ENCODE measurements around the gene IDE. TPM values are rescaled to one million over a fixed set of nuclear protein-coding genes. Genes with fewer than 3 reads are reported as not detected.
"Not testable (repeated sequence)": the region's sequence is repeated elsewhere in the genome, so short reads cannot be mapped to it uniquely, and the experiment has no call there.

The IDE gene
- total and polyA plus RNA-seq, 9 of the 15 experiments (the other 6 are each of a cell fraction or from before 2014, with no cell fraction given): 10.2 to 50.6 (median 33.2) TPM

DNA sequence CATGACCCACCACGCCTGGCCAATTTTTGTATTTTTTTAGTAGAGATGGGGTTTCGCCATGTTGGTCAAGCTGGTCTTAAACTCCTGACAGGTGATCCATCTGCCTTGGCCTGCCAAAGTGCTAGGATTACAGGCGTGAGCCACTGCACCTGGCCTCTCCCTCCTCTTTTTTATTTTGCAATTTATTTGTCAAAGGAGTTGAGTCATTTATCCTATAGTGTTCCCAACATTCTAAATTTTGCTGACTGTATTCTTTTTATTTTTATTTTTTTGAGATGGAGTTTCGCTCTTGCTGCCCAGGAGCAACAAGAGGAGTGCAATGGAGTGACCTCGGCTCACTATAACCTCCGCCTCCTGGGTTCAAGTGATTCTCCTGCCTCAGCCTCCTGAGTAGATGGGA is 8.5 kb upstream of the IDE start:
- FAIRE-seq; H4K20me1 ChIP-seq (replicated peaks; ENCODE audit: control insufficient read depth, insufficient read depth, low read length); CTCF ChIA-PET (ENCODE audit: low intra/inter-chr PET ratio); intact Hi-C loops (cut with micrococcal nuclease); H3K36me3 ChIP-seq (ENCODE audit: control insufficient read depth, insufficient read depth, low read length); in situ Hi-C loops (cut with MboI); DNase-seq (ENCODE audit: extremely low read depth in 1 of 4, low spot score in 3 of 4); H3K9me1 ChIP-seq (ENCODE audit: control insufficient read depth, insufficient read depth, low read length); H3K9me3 ChIP-seq (replicated peaks; ENCODE audit: control insufficient read depth, insufficient read depth, low read depth, low read length); H2AFZ ChIP-seq (ENCODE audit: low read depth, low read length); H3K4me2 ChIP-seq (ENCODE audit: insufficient read depth, low read length); H3K9ac ChIP-seq (ENCODE audit: insufficient read depth in 1 of 2, low read depth in 2 of 2, low read length in 2 of 2); H3K4me3 ChIP-seq; ATAC-seq; H3K27me3 ChIP-seq (ENCODE audit: control insufficient read depth in 2 of 2, insufficient read depth in 2 of 2, low read length in 2 of 2); H3K79me2 ChIP-seq (ENCODE audit: control insufficient read depth, insufficient read depth, low read length); H3K4me1 ChIP-seq (replicated peaks in 1 of 2; ENCODE audit: control insufficient read depth in 2 of 2, insufficient read depth in 2 of 2, low read length in 2 of 2); POLR2A ChIA-PET; BruUV-seq (replicated peaks); H3K27ac ChIP-seq (ENCODE audit: extremely low read depth, low read depth, low read length): not testable (repeated sequence)
- TF ChIP-seq MAFG (tag; conservative IDR thresholded peaks at IDR 0.05) (peak; percentile 57), C11orf30 (IDR thresholded peaks at IDR 0.05; ENCODE audit: low read depth) (peak; percentile 71), ZNF316 (IDR thresholded peaks at IDR 0.05) (peak; percentile 88)
- 94% methylated on average over 5 of the region's 6 CpGs for WGBS (ENCODE audit: insufficient coverage, low coverage, missing lambda C conversion rate)

DNA sequence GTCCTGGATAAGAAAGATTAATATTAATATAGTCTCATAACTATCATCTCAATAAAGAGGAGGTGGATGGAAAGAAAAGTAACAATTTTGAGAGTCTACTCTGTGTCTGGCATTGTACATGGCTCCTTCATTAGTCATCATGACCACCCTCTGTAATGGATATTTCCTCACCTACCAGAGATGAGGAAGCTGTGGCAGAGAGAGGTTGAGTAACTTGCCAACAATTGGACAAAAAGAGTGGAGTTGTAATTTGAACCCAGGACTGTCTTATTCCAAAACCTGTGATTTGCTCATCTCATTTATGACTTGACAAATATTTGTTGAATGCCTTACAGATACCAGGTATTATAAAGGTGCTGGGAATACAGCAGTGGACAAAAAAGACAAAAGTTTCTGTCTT is 2.1 kb upstream of the IDE start:
- no peak overlapping the region for H2AFZ ChIP-seq (ENCODE audit: low read depth, low read length)
- no peaks in the 10 kb centered on the region for H3K9me3 ChIP-seq (replicated peaks; ENCODE audit: control insufficient read depth, insufficient read depth, low read depth, low read length)
- H3K27me3 ChIP-seq (ENCODE audit: control insufficient read depth in 2 of 2, insufficient read depth in 2 of 2, low read length in 2 of 2): no peaks in the 10 kb centered on the region
- H3K79me2 ChIP-seq (ENCODE audit: control insufficient read depth, insufficient read depth, low read length): peaks cover 45% of the 10 kb centered on the region
- TF ChIP-seq CEBPB (tag; IDR thresholded peaks at IDR 0.05) (0 out of 2 replicates have a peak, but pooled peaks have one; percentile 36), FOSL1 (tag; conservative IDR thresholded peaks at IDR 0.05) (peak; percentile 42; the same call in 1 of the 2 replicates), RBM25 (IDR thresholded peaks at IDR 0.05; ENCODE audit: low read depth, low read length, severe bottlenecking) (peak; percentile 18), TRIM28 (IDR thresholded peaks at IDR 0.05) (no peak), ZNF274 (IDR thresholded peaks at IDR 0.05; ENCODE audit: borderline replicate concordance, low read depth, low read length) (no peak)
- TF ChIP-seq, protein P1, sequence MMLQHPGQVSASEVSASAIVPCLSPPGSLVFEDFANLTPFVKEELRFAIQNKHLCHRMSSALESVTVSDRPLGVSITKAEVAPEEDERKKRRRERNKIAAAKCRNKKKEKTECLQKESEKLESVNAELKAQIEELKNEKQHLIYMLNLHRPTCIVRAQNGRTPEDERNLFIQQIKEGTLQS (IDR thresholded peaks at IDR 0.05): peak; percentile 45
- TF ChIP-seq, protein P1 (CRISPR knock-in tag; conservative IDR thresholded peaks at IDR 0.05): no peak
- peaks cover 17% of the 10 kb centered on the region for H4K20me1 ChIP-seq (replicated peaks; ENCODE audit: control insufficient read depth, insufficient read depth, low read length)
- DNase-seq (ENCODE audit: extremely low read depth in 1 of 4, low spot score in 3 of 4): no peak
- FAIRE-seq: peak; percentile 11
- no peak overlapping the region for H3K9ac ChIP-seq (ENCODE audit: insufficient read depth in 1 of 2, low read depth in 2 of 2, low read length in 2 of 2)
- ChIA-PET POLR2A (interaction anchor here (0.6 to 2.5 kb wide), 3 partner anchors 8 to 181 kb away, joined by 3 to 14 read pairs (median 3); no protein-coding TSS in a partner anchor), CTCF (ENCODE audit: low intra/inter-chr PET ratio) (interaction anchor here (0.7 kb wide), 1 partner anchor 58 kb away, joined by 3 read pairs; no protein-coding TSS in a partner anchor)
- BruUV-seq (replicated peaks): no TSS peak
- no peak overlapping the region for H3K4me3 ChIP-seq
- no peak overlapping the region for H3K4me2 ChIP-seq (ENCODE audit: insufficient read depth, low read length)
- in situ Hi-C loops (cut with MboI) (loop anchor here (10.0 kb wide), 1 partner anchor 61 kb away; no protein-coding TSS in a partner anchor), intact Hi-C loops (cut with micrococcal nuclease) (loop anchor here (10.0 kb wide), 1 partner anchor 191 kb away; no protein-coding TSS in a partner anchor)
- no peak for ATAC-seq
- no peak overlapping the region for H3K27ac ChIP-seq (ENCODE audit: extremely low read depth, low read depth, low read length)
- peaks cover 6 to 14% of the 10 kb centered on the region in 2 experiments; a peak in 3 of 5 replicates for H3K4me1 ChIP-seq (replicated peaks in 1 of 2; ENCODE audit: control insufficient read depth in 2 of 2, insufficient read depth in 2 of 2, low read length in 2 of 2)
- H3K9me1 ChIP-seq (ENCODE audit: control insufficient read depth, insufficient read depth, low read length): no peaks in the 10 kb centered on the region
- peaks cover 7% of the 10 kb centered on the region; the same call in 2 of the 3 replicates for H3K36me3 ChIP-seq (ENCODE audit: control insufficient read depth, insufficient read depth, low read length)

Measured in K562 (cell line).